GM23338 (cell line): Measurements from ENCODE around the gene RILP. TPM values are rescaled to one million over a fixed set of nuclear protein-coding genes. Genes with fewer than 3 reads are reported as not detected.

ENCODE experiments used
- ATAC-seq: fragments of 200-7000 bp; cut with Tn5 transposase; 3 replicates; pipeline ENCODE4 v1.9.1; 2020
- DNase-seq: peaks from one replicate; pipeline ENCODE4 v3.0.0-alpha.2; 2015; ENCODE audit warnings: low spot score
- H2AFZ ChIP-seq: fragments of 200-600 bp; sonication (generic); 2 replicates; pipeline ENCODE4 v1.8.0; 2016; ENCODE audit warnings: antibody characterized with exemption, mild to moderate bottlenecking, moderate library complexity
- H3F3A ChIP-seq: fragments of 200-600 bp; sonication (generic); replicated peaks from 2 replicates; pipeline ENCODE4 v1.8.0; 2017; ENCODE audit warnings: antibody characterized with exemption, mixed run types, low read depth
- H3K27ac ChIP-seq: fragments of 200-600 bp; sonication (generic); 2 replicates; pipeline ENCODE4 v1.6.1; 2016; ENCODE audit warnings: low read depth
- H3K27me3 ChIP-seq: fragments of 200-600 bp; sonication (generic); 2 replicates; pipeline ENCODE4 v1.8.0; 2016; ENCODE audit warnings: mild to moderate bottlenecking, mixed run types, moderate library complexity; ENCODE audit not compliant: insufficient read depth
- H3K36me3 ChIP-seq: fragments of 200-600 bp; sonication (generic); 2 replicates; pipeline ENCODE4 v1.8.0; 2016; ENCODE audit warnings: mild to moderate bottlenecking; ENCODE audit not compliant: insufficient read depth
- H3K4me1 ChIP-seq: fragments of 200-600 bp; sonication (generic); 2 replicates; pipeline ENCODE4 v1.8.0; 2016; ENCODE audit warnings: mild to moderate bottlenecking, moderate library complexity; ENCODE audit not compliant: insufficient read depth
- H3K4me2 ChIP-seq: fragments of 200-600 bp; sonication (generic); 2 replicates; pipeline ENCODE4 v1.7.1; 2017; ENCODE audit warnings: mixed run types
- H3K4me3 ChIP-seq: fragments of 200-600 bp; sonication (generic); 2 replicates; pipeline ENCODE4 v1.6.1; 2016; ENCODE audit warnings: mixed run types
- H3K79me2 ChIP-seq: fragments of 200-600 bp; sonication (generic); replicated peaks from 2 replicates; pipeline ENCODE4 v1.8.0; 2017; ENCODE audit warnings: mild to moderate bottlenecking; ENCODE audit not compliant: insufficient read depth
- H3K9me2 ChIP-seq: fragments of 200-600 bp; sonication (generic); 2 replicates; pipeline ENCODE4 v1.8.0; 2017; ENCODE audit not compliant: insufficient read depth
- H4K20me1 ChIP-seq: fragments of 200-600 bp; sonication (generic); replicated peaks from 2 replicates; pipeline ENCODE4 v1.8.0; 2017; ENCODE audit warnings: mild to moderate bottlenecking; ENCODE audit not compliant: insufficient read depth
- H3K27ac Mint-ChIP-seq: 2 replicates; pipeline ENCODE4 v1.8.0; 2020; ENCODE audit warnings: inconsistent platforms, mild to moderate bottlenecking, moderate library complexity, mixed read lengths
- H3K27me3 Mint-ChIP-seq: 3 replicates; pipeline ENCODE4 v1.8.0; 2022; ENCODE audit warnings: low read depth, mild to moderate bottlenecking, moderate library complexity, mixed read lengths, inconsistent platforms; ENCODE audit not compliant: insufficient read depth, poor library complexity
- H3K36me3 Mint-ChIP-seq: 3 replicates; pipeline ENCODE4 v1.8.0; 2021; ENCODE audit warnings: low read depth, mild to moderate bottlenecking, inconsistent platforms, moderate library complexity, mixed read lengths
- H3K4me1 Mint-ChIP-seq: 3 replicates; pipeline ENCODE4 v1.8.0; 2020; ENCODE audit warnings: mild to moderate bottlenecking, inconsistent platforms, mixed read lengths
- H3K4me3 Mint-ChIP-seq: 3 replicates; pipeline ENCODE4 v1.8.0; 2021; ENCODE audit warnings: moderate library complexity, mild to moderate bottlenecking, inconsistent platforms, mixed read lengths
- H3K9me3 Mint-ChIP-seq: 3 replicates; pipeline ENCODE4 v1.8.0; 2020; ENCODE audit warnings: moderate library complexity, mild to moderate bottlenecking, inconsistent platforms, mixed read lengths
- CREB1 ChIP-seq: fragments of 250-450 bp; sonication (Bioruptor Pico); IDR thresholded peaks from 2 replicates; pipeline ENCODE4 v1.5.0; 2020; ENCODE audit warnings: low read depth, mild to moderate bottlenecking, moderate library complexity
- CTCF ChIP-seq, 2 experiments: fragments of 200-600 bp in 1 of 2; sonication (generic) in 1 of 2; conservative IDR thresholded peaks; 2 replicates each; pipeline versions ENCODE4 v1.5.1 to v1.6.1; 2016 to 2017; ENCODE audit warnings: antibody characterized with exemption in 2 of 2, low read depth in 2 of 2, mild to moderate bottlenecking in 2 of 2, moderate library complexity in 1 of 2
- EZH2 ChIP-seq: fragments of 200-600 bp; sonication (generic); IDR thresholded peaks from one replicate; pipeline ENCODE4 v1.8.0; 2017; ENCODE audit warnings: antibody characterized with exemption, mild to moderate bottlenecking, low read depth; ENCODE audit not compliant: unreplicated experiment
- EZH2phosphoT487 ChIP-seq: fragments of 200-600 bp; sonication (generic); IDR thresholded peaks from one replicate; pipeline ENCODE4 v1.8.1; 2018; ENCODE audit warnings: antibody characterized with exemption; ENCODE audit not compliant: unreplicated experiment
- JUNB ChIP-seq: IDR thresholded peaks from one replicate; pipeline ENCODE4 v1.6.1; 2016; ENCODE audit warnings: antibody characterized with exemption; ENCODE audit not compliant: unreplicated experiment
- NANOG ChIP-seq: IDR thresholded peaks from 2 replicates; pipeline ENCODE4 v1.6.1; 2016; ENCODE audit warnings: antibody characterized with exemption, borderline replicate concordance
- POLR2AphosphoS5 ChIP-seq: IDR thresholded peaks from 2 replicates; pipeline ENCODE4 v1.6.1; 2016; ENCODE audit warnings: antibody characterized with exemption, low read depth
- STAT1 ChIP-seq: IDR thresholded peaks from one replicate; pipeline ENCODE4 v1.6.1; 2016; ENCODE audit warnings: antibody characterized with exemption; ENCODE audit not compliant: unreplicated experiment
- ZNF114 ChIP-seq: fragments of 250-450 bp; sonication (Bioruptor Pico); IDR thresholded peaks from 2 replicates; pipeline ENCODE4 v1.5.0; 2020; ENCODE audit warnings: mild to moderate bottlenecking, moderate library complexity
- polyA plus RNA-seq: library from polyadenylated mRNA; unstranded; fragments of >200 nt; fragmentation: Nextera tagmentation; extraction: Ambion mirVana; gene quantifications from 2 replicates; pipeline ENCODE4 v1.2.1, GENCODE V29; 2016
- total RNA-seq: library from RNA; depleted of rRNA; stranded (reverse); fragments of >200 nt; shearing (Covaris generic); gene quantifications from 2 replicates; pipeline ENCODE4 v1.2.3, GENCODE V29; 2014
- TF ChIP-seq, protein P1 (sequence below): IDR thresholded peaks from one replicate; pipeline ENCODE4 v1.6.1; 2018; ENCODE audit warnings: antibody characterized with exemption; ENCODE audit not compliant: unreplicated experiment
- TF ChIP-seq, protein P2 (sequence below): fragments of 250-450 bp; sonication (Bioruptor Pico); IDR thresholded peaks from 2 replicates; pipeline ENCODE4 v1.5.0; 2020; ENCODE audit warnings: mild to moderate bottlenecking, moderate library complexity

RILP gene
- total and polyA plus RNA-seq, 2 experiments from 2014 or later: 9.2 to 10.8 TPM

GRCh38 chr17:1608676-1609075 lies 41.0 kb downstream of the RILP start (continued):
- TF ChIP-seq, protein P1, sequence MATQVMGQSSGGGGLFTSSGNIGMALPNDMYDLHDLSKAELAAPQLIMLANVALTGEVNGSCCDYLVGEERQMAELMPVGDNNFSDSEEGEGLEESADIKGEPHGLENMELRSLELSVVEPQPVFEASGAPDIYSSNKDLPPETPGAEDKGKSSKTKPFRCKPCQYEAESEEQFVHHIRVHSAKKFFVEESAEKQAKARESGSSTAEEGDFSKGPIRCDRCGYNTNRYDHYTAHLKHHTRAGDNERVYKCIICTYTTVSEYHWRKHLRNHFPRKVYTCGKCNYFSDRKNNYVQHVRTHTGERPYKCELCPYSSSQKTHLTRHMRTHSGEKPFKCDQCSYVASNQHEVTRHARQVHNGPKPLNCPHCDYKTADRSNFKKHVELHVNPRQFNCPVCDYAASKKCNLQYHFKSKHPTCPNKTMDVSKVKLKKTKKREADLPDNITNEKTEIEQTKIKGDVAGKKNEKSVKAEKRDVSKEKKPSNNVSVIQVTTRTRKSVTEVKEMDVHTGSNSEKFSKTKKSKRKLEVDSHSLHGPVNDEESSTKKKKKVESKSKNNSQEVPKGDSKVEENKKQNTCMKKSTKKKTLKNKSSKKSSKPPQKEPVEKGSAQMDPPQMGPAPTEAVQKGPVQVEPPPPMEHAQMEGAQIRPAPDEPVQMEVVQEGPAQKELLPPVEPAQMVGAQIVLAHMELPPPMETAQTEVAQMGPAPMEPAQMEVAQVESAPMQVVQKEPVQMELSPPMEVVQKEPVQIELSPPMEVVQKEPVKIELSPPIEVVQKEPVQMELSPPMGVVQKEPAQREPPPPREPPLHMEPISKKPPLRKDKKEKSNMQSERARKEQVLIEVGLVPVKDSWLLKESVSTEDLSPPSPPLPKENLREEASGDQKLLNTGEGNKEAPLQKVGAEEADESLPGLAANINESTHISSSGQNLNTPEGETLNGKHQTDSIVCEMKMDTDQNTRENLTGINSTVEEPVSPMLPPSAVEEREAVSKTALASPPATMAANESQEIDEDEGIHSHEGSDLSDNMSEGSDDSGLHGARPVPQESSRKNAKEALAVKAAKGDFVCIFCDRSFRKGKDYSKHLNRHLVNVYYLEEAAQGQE: no peak
- TF ChIP-seq JUNB: no peak
- TF ChIP-seq POLR2AphosphoS5: no peak
- no peak for TF ChIP-seq EZH2
- no peak for TF ChIP-seq ZNF114
- TF ChIP-seq CTCF (conservative IDR thresholded peaks at IDR 0.05; ENCODE audit: low read depth in 2 of 2): no peak
- TF ChIP-seq STAT1: no peak
- no peak for TF ChIP-seq CREB1 (CRISPR knock-in tag)
- TF ChIP-seq NANOG: no peak

DNA sequence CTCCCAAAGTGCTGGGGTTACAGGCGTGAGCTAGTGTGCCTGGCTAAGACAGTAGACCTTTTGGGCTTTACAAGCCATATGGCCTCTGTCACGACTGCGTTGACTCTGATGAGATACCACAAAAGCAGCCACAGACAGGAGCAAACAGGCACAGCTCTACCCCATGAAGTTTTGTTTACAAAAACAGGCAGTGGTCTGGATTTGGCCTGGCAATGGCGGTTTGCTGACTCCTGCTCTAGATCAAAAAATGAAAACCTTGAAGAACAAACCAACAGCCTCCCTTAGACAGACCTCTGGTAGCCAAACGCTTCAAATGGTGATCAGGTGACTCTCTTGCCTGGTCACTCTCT lies 41.7 kb downstream of the RILP start:
- Mint-ChIP-seq H3K27me3 (peaks cover 12% of the 10 kb centered on the region), H3K9me3 (no peaks in the 10 kb centered on the region)
- no peak for ATAC-seq
- TF ChIP-seq NANOG (no peak), EZH2 (no peak), EZH2phosphoT487 (no peak), CREB1 (CRISPR knock-in tag) (no peak)
- TF ChIP-seq, protein P1: no peak
- TF ChIP-seq, protein P2, sequence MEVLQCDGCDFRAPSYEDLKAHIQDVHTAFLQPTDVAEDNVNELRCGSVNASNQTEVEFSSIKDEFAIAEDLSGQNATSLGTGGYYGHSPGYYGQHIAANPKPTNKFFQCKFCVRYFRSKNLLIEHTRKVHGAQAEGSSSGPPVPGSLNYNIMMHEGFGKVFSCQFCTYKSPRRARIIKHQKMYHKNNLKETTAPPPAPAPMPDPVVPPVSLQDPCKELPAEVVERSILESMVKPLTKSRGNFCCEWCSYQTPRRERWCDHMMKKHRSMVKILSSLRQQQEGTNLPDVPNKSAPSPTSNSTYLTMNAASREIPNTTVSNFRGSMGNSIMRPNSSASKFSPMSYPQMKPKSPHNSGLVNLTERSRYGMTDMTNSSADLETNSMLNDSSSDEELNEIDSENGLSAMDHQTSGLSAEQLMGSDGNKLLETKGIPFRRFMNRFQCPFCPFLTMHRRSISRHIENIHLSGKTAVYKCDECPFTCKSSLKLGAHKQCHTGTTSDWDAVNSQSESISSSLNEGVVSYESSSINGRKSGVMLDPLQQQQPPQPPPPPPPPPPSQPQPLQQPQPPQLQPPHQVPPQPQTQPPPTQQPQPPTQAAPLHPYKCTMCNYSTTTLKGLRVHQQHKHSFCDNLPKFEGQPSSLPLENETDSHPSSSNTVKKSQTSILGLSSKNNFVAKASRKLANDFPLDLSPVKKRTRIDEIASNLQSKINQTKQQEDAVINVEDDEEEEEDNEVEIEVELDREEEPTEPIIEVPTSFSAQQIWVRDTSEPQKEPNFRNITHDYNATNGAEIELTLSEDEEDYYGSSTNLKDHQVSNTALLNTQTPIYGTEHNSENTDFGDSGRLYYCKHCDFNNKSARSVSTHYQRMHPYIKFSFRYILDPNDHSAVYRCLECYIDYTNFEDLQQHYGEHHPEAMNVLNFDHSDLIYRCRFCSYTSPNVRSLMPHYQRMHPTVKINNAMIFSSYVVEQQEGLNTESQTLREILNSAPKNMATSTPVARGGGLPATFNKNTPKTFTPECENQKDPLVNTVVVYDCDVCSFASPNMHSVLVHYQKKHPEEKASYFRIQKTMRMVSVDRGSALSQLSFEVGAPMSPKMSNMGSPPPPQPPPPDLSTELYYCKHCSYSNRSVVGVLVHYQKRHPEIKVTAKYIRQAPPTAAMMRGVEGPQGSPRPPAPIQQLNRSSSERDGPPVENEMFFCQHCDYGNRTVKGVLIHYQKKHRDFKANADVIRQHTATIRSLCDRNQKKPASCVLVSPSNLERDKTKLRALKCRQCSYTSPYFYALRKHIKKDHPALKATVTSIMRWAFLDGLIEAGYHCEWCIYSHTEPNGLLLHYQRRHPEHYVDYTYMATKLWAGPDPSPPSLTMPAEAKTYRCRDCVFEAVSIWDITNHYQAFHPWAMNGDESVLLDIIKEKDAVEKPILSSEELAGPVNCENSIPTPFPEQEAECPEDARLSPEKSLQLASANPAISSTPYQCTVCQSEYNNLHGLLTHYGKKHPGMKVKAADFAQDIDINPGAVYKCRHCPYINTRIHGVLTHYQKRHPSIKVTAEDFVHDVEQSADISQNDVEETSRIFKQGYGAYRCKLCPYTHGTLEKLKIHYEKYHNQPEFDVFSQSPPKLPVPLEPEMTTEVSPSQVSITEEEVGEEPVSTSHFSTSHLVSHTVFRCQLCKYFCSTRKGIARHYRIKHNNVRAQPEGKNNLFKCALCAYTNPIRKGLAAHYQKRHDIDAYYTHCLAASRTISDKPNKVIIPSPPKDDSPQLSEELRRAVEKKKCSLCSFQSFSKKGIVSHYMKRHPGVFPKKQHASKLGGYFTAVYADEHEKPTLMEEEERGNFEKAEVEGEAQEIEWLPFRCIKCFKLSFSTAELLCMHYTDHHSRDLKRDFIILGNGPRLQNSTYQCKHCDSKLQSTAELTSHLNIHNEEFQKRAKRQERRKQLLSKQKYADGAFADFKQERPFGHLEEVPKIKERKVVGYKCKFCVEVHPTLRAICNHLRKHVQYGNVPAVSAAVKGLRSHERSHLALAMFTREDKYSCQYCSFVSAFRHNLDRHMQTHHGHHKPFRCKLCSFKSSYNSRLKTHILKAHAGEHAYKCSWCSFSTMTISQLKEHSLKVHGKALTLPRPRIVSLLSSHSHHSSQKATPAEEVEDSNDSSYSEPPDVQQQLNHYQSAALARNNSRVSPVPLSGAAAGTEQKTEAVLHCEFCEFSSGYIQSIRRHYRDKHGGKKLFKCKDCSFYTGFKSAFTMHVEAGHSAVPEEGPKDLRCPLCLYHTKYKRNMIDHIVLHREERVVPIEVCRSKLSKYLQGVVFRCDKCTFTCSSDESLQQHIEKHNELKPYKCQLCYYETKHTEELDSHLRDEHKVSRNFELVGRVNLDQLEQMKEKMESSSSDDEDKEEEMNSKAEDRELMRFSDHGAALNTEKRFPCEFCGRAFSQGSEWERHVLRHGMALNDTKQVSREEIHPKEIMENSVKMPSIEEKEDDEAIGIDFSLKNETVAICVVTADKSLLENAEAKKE (CRISPR knock-in tag): no peak

More for the DNA sequence above, 41.7 kb downstream of the RILP start:
- H3K27ac Mint-ChIP-seq: no peak overlapping the region
- H2AFZ ChIP-seq: no peak overlapping the region
- H3F3A ChIP-seq: no peaks in the 10 kb centered on the region
- peaks cover 1% of the 10 kb centered on the region; the same call in 2 of the 3 replicates for H3K36me3 Mint-ChIP-seq
- H3K4me2 ChIP-seq: no peak overlapping the region
- H4K20me1 ChIP-seq: no peaks in the 10 kb centered on the region
- H3K36me3 ChIP-seq: no peaks in the 10 kb centered on the region
- no peak overlapping the region for H3K4me3 ChIP-seq
- H3K27ac ChIP-seq: no peak overlapping the region
- peaks cover 10% of the 10 kb centered on the region for H3K4me1 Mint-ChIP-seq
- H3K4me3 Mint-ChIP-seq: no peak overlapping the region
- peak; percentile 0 for DNase-seq
- no peaks in the 10 kb centered on the region for H3K9me2 ChIP-seq
- no peaks in the 10 kb centered on the region for H3K27me3 ChIP-seq
- H3K79me2 ChIP-seq: no peaks in the 10 kb centered on the region
- peaks cover 8% of the 10 kb centered on the region for H3K4me1 ChIP-seq
